SK-N-SH (cell line): ENCODE measurements around the gene KIZ. TPM values are rescaled to one million over a fixed set of nuclear protein-coding genes. Genes with fewer than 3 reads are reported as not detected.

Experiments used
- CTCF ChIA-PET: fragments of 300-600, 350-600 bp; formaldehyde crosslinking; extraction: SDS; loops from one replicate; lab custom pipeline; 2021; lab: Yijun Ruan, JAX
- POLR2A ChIA-PET: fragments of 350-600 bp; sonication (Branson Sonifier 250); formaldehyde crosslinking; extraction: SDS; loops from one replicate; lab custom pipeline; 2020; ENCODE audit warnings: antibody characterized with exemption, inconsistent platforms; lab: Yijun Ruan, JAX
- DNase-seq: peaks from one replicate; pipeline ENCODE4 v3.0.0; 2012
- H2AFZ ChIP-seq: fragments of 200-600 bp; sonication (generic); 2 replicates; pipeline ENCODE4 v1.8.1; 2016; ENCODE audit warnings: antibody characterized with exemption, mild to moderate bottlenecking, low read depth
- H3F3A ChIP-seq: fragments of 200-600 bp; sonication (generic); replicated peaks from 2 replicates; pipeline ENCODE3; 2016; ENCODE audit warnings: antibody characterized with exemption, mild to moderate bottlenecking; ENCODE audit not compliant: insufficient read depth
- H3K27ac ChIP-seq, 2 experiments: fragments of 200-500 bp in 1 of 2; fragments of 200-600 bp in 1 of 2; sonication (Bioruptor generic) in 1 of 2; sonication (generic), shearing (Covaris generic) in 1 of 2; 2 replicates each; pipeline versions ENCODE4 v1.5.1 to v1.6.1; 2014 to 2016; ENCODE audit warnings: low read depth in 2 of 2, inconsistent platforms in 1 of 2, low read length in 1 of 2, mild to moderate bottlenecking in 1 of 2, mixed read lengths in 1 of 2
- H3K27me3 ChIP-seq: fragments of 200-600 bp; sonication (generic), shearing (Covaris generic); 2 replicates; pipeline ENCODE4 v1.6.1; 2016; ENCODE audit warnings: mixed run types; ENCODE audit not compliant: insufficient read depth
- H3K36me3 ChIP-seq, 2 experiments: fragments of 200-500 bp in 1 of 2; fragments of 200-600 bp in 1 of 2; sonication (Bioruptor generic) in 1 of 2; sonication (generic) in 1 of 2; replicated peaks in 1 of 2; 2 replicates each; pipeline versions ENCODE3 to v1.5.1; 2014 to 2016; ENCODE audit warnings: low read length in 1 of 2, mild to moderate bottlenecking in 1 of 2; ENCODE audit not compliant: insufficient read depth in 2 of 2, control insufficient read depth in 1 of 2
- H3K4me1 ChIP-seq, 2 experiments: fragments of 200-500 bp in 1 of 2; fragments of 200-600 bp in 1 of 2; sonication (Bioruptor generic) in 1 of 2; sonication (generic), shearing (Covaris generic) in 1 of 2; 2 replicates each; pipeline versions ENCODE4 v1.5.1 to v1.6.1; 2014 to 2016; ENCODE audit warnings: low read depth in 1 of 2, low read length in 1 of 2, mixed run types in 1 of 2; ENCODE audit not compliant: insufficient read depth in 2 of 2, control insufficient read depth in 1 of 2
- H3K4me2 ChIP-seq: fragments of 200-600 bp; sonication (generic), shearing (Covaris generic); 2 replicates; pipeline ENCODE4 v1.6.1; 2017; ENCODE audit warnings: mixed run types
- H3K4me3 ChIP-seq, 2 experiments: fragments of 200-500 bp in 1 of 2; fragments of 200-600 bp in 1 of 2; sonication (Bioruptor generic) in 1 of 2; sonication (generic), shearing (Covaris generic) in 1 of 2; 2 replicates each; pipeline versions ENCODE4 v1.5.1 to v1.8.1; 2014 to 2016; ENCODE audit warnings: low read depth in 2 of 2, inconsistent platforms in 1 of 2, low read length in 1 of 2, mild to moderate bottlenecking in 1 of 2, mixed read lengths in 1 of 2, moderate library complexity in 1 of 2
- H3K79me2 ChIP-seq: fragments of 200-600 bp; sonication (generic); 2 replicates; pipeline ENCODE4 v1.8.1; 2017; ENCODE audit warnings: mild to moderate bottlenecking; ENCODE audit not compliant: insufficient read depth
- H3K9ac ChIP-seq: fragments of 200-600 bp; sonication (generic); 2 replicates; pipeline ENCODE4 v1.6.1; 2017; ENCODE audit warnings: mixed run types
- H3K9me2 ChIP-seq: fragments of 200-600 bp; sonication (generic); 2 replicates; pipeline ENCODE4 v1.6.1; 2017; ENCODE audit warnings: mixed run types
- H3K9me3 ChIP-seq: fragments of 200-600 bp; sonication (generic); 2 replicates; pipeline ENCODE4 v1.6.1; 2017; ENCODE audit warnings: mixed run types, mild to moderate bottlenecking, moderate library complexity
- H4K20me1 ChIP-seq: fragments of 200-600 bp; sonication (generic); 2 replicates; pipeline ENCODE4 v1.6.1; 2017; ENCODE audit warnings: mild to moderate bottlenecking, mixed run types; ENCODE audit not compliant: insufficient read depth
- EP300 ChIP-seq, 2 experiments: IDR thresholded peaks; 2 replicates each; pipeline versions ENCODE4 v1.4.0 to v1.6.1; 2012; ENCODE audit warnings: borderline replicate concordance in 1 of 2, low read depth in 1 of 2, low read length in 1 of 2
- FOSL2 ChIP-seq: IDR thresholded peaks from 2 replicates; pipeline ENCODE4 v1.4.0; 2012; ENCODE audit warnings: low read depth, mild to moderate bottlenecking, moderate library complexity, borderline replicate concordance
- GATA2 ChIP-seq: sonication (generic); formaldehyde crosslinking; IDR thresholded peaks from 2 replicates; pipeline ENCODE4 v1.5.0; 2020; ENCODE audit warnings: mild to moderate bottlenecking, missing genetic modification reagents
- REST ChIP-seq: IDR thresholded peaks from 2 replicates; pipeline ENCODE4 v1.6.1; 2012; ENCODE audit warnings: mild to moderate bottlenecking, low read depth, low read length, moderate library complexity
- RFX5 ChIP-seq: IDR thresholded peaks from 2 replicates; pipeline ENCODE4 v1.6.1; 2012; ENCODE audit warnings: mild to moderate bottlenecking, improper control_type of control experiment, low read length
- TEAD4 ChIP-seq: IDR thresholded peaks from 2 replicates; pipeline ENCODE4 v1.4.0; 2012; ENCODE audit warnings: mild to moderate bottlenecking, borderline replicate concordance; ENCODE audit not compliant: insufficient read depth
- YY1 ChIP-seq: IDR thresholded peaks from 2 replicates; pipeline ENCODE4 v1.4.0; 2012; ENCODE audit warnings: low read depth, mild to moderate bottlenecking
- ZBTB33 ChIP-seq: IDR thresholded peaks from 2 replicates; pipeline ENCODE4 v1.4.0; 2012; ENCODE audit warnings: low read depth, borderline replicate concordance
- WGBS: methylation state at CpG from one replicate; pipeline ENCODE4 v1.1.6; 2017; ENCODE audit warnings: low lambda C conversion rate; 5-methylcytosine and 5-hydroxymethylcytosine counted together
- polyA plus RNA-seq, 3 experiments: library from polyadenylated mRNA; depleted of rRNA; stranded (reverse); fragments of >200 nt; gene quantifications; 2 replicates each; pipeline ENCODE4 v1.2.3, GENCODE V29; 2012

KIZ gene
- polyA plus RNA-seq, 1 of the 3 experiments (the other 2 are of a cell fraction) = 3.9 TPM

- 2% methylated on average over 24 of the region's 50 CpGs for WGBS
- Histone ChIP-seq H3K4me1 (peaks cover 0 to 17% of the 10 kb centered on the region in 2 experiments; a peak in 1 of 4 replicates), H2AFZ (no peak overlapping the region), H3K9me3 (no peaks in the 10 kb centered on the region), H4K20me1 (no peaks in the 10 kb centered on the region), H3K9ac (no peak overlapping the region), H3K79me2 (no peaks in the 10 kb centered on the region), H3K4me3 (no peak overlapping the region), H3F3A (no peaks in the 10 kb centered on the region), H3K9me2 (no peaks in the 10 kb centered on the region), H3K27ac (no peak overlapping the region), H3K36me3 (no peaks in the 10 kb centered on the region), H3K27me3 (peaks cover 73% of the 10 kb centered on the region), H3K4me2 (no peak overlapping the region)
- DNase-seq = peak; percentile 45
- CTCF ChIA-PET = interaction anchor here (0.7 to 1.1 kb wide), 3 partner anchors 247 to 466 kb away, joined by 3 to 4 read pairs (median 3); no protein-coding TSS in a partner anchor
- POLR2A ChIA-PET = no interaction called here
- no peak for TF ChIP-seq FOSL2
- TF ChIP-seq ZBTB33 = no peak
- no peak for TF ChIP-seq EP300 (IDR thresholded peaks at IDR 0.05; ENCODE audit: borderline replicate concordance in 1 of 2, low read depth in 1 of 2, low read length in 1 of 2)
- no peak for TF ChIP-seq YY1
- no peak for TF ChIP-seq TEAD4
- TF ChIP-seq REST = no peak
- TF ChIP-seq GATA2 (CRISPR knock-in tag) = no peak
- TF ChIP-seq RFX5 = no peak
These were observed 20.3 kb upstream of the KIZ start for GRCh38 chr20:21105429-21106170.
